GM18861 (cell line): ENCODE results near the gene TAOK1.

Experiments used
- ATAC-seq: cut with Tn5 transposase; IDR thresholded peaks from one replicate; pipeline ENCODE4 v1.9.1; 2021; ENCODE audit not compliant: unreplicated experiment

Gene TAOK1

DNA sequence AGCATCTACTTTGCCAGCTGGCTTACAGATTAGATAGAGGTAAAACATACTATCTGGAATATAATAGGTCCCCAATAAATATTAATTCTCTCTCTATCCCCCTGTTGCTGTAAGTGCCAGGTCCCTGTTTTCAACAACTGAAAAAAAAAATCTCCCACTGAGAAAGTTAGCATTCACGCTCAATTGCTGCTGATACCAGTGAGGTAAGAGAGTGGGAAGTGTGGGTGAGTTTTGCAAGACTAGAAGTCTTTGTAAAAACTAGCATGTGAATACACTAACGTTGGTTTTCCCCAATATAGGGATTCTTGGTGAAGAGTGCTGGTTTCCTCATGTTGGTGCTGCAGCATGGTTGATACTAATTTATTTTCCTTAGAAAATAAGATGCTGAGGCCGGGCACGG is 11.7 kb upstream of the TAOK1 start:
- ATAC-seq: no peak

DNA sequence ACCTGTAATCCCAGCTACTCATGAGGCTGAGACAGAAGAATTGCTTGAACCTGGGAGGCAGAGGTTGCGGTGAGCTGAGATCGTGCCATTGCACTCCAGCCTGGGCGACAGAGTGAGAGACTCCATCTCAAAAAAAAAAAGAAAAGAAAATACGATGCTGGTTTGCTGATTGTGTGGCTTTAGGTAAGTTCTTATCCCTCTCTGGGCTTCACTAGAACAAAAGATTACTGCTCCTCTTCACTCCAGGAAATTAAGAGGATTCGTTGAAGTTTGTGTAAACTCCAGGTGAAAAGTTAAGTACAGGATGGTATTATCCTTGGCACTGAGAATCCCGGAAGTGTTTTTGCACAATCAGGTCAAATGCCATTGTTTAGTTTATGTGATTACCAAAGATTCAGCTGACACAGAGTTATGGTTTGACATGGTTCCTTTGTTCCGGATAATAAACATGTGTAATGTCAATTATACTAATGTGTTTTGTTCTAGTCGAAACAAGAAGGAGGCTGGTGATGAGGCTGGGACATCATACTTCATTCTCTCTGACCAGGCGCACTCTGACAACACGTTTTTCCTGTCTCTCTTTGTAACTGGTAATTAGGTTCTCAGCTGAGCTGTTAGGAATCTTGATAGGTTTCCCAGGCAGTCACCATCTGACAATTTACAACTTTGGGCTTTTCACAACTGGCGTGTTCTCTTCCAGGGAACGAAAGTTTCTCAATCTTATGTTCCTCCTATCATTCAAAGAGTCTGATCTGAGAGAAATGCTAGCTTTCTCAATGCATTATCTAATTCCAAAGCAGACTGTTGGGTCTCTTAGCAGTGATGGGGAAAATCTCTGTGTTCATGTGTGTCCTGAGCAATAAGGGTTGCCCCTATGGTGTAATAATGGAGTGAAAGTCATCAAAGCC is 10.8 kb upstream of the TAOK1 start:
- ATAC-seq: no peak

DNA sequence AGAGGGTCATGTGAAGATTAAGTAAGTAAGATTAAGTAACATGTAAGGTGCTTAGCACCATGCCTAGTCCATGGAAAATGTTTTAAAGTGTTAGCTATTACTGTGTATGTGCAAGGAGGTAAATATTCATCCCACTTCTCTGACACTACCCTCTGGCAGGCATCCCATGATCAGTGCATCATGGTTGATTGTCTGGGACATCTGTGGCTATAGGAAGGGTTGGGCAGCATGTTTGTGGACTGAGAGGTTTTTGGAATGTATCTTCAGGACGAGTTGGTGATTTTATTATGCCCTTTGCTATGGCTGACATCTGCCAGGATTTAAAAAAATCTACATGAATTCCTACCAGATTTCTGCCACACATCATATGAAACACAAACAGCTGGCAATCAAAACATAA is 6.5 kb upstream of the TAOK1 start:
- ATAC-seq: no peak

DNA sequence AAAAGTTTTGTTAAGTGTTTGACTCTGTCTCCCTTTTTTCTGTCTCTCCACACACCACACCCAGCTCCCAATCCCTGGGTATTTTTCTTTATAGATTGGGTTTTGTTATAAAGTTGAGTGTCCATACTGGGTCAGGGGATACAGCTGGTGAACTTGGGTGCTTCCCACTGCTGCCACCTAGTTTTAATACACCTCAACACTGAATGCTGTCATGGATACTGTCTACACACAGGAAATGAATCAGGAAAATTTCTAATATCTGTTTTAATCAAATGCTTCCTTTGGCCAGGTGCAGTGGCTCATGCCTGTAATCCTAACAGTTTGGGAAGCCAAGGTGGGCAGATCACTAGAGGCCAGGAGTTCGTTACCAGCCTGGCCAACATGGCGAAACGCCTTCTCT is 5.3 kb upstream of the TAOK1 start:
- no peak for ATAC-seq

DNA sequence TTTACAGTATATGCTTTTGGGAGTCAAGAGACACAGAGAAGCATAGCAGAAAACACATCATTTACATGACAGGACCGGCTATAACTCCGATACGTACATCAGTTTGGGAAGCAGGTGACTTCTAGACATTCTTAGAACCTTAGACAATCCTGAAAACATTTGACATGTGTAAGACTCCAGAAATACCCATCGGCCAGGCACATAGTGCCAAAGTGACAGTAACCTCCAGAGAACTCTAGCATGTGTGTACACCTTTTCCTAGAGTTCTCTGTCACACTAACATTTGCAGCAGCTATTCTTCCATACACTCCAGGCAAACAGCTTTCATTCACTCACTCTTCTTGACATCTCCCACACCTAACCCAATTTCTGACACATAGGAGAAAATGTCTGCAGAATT is 3.4 kb upstream of the TAOK1 start:
- no peak for ATAC-seq

DNA sequence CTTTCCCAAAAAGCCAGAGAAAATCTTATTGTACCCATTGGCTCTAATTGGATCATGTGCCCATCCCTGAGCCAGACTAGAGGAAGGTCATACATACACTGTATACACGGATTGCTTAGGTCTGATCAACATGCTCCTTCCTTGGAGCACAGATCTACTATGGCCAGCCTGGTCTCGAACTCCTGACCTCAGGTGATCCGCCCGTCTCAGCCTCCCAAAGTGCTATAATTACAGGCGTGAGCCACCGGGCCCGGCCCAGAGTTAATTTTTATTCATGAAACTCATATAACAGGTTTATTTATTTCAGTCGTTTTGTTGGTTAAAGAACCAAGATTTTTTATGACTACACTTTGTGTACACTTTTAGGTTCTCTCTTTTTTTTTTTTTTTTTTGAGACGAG is 1.2 kb upstream of the TAOK1 start:
- ATAC-seq: no peak

DNA sequence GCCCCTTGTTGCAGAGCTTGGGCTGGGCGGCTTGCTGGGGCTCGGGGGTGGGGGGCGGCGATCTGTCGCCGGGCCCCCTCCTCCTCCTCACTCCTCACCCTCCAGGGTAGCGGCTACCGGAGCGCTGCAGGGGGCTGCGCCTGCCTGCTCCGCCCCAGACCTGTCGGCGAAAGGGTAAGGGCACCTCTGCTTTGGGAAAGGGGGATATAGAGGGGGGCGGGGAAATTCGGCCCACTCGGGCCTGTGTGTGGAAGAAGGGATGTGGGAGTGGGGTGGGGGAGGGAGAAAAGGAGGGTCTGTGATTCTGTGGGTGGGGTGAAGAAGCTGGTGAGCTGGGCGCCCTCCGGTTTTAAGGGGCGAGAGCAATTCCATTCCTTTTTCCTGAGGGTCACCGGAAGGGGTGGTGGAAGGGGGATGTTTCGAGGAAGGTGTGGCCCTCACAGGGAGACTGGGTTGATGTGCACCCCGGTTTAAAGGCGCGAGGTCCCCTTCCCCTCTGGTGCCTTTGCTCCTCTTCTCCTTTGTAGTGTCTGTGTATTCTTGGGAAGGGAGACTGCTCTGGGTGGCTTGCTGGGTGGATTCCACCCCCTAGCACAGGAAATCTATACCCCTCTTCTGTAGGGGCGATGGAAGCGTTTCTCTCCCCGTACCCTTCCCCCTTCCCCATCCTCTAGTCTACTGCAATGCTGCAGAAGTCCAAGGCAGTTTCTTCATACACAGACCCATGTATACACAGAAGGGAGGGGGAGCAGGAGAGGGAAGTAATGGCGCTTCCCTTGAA is 878 bp downstream of the TAOK1 start:
- no peak for ATAC-seq

DNA sequence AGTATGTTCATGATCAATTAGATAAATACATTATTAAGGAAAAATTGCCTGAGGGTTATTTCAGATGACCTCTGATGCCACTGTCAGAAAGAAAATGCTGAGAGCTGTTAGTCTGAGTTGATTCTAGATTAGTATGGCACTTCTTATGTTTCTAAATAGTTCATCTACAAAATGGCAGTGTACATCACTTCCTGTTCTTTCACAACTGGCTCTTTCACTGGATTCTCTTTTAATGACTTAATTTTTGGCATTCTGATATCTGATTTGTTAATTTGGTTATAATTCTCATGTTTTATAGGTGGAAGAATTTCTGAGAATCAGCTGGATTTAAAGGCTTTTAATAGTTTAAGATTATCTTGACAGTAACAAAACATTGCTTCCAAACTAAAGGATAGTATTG is 3.3 kb downstream of the TAOK1 start:
- no peak for ATAC-seq

DNA sequence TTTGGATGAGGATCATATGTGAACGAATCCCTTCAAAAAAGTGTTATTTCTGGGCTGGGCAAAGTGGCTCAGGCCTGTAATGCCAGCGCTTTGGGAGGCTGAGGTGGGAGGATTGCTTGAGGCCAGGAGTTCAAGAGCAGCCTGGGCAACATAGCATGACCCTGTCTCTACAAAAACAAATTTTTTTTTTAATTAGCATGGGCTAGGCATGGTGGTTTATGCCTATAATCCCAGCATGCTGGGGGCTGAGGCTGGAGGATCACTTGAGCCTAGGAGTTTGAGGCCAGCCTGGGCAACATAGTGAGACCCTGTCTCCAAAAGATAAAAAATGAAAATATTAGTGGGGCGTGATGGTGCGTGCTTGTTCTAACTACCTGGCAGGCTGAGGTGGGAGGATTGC is 4.6 kb downstream of the TAOK1 start:
- no peak for ATAC-seq

DNA sequence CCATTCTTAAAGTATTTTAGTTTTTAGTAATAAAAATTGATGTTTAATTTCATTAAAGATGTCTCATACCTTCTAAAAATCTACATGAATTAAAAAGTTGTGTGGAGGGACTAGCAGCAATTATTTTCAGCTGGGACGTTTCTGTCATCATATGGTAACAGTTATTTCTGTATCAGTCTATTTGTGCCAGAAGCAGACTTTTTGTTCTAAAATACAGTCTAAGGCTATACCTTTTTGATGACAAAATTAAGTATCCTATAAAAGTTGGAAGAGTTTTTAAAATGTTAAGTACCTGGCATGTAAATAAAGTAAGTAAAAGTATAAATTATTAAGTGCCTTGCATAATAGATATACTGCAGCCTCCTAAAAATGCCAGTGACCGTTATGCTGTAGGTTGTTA is 5.9 kb downstream of the TAOK1 start:
- no peak for ATAC-seq

DNA sequence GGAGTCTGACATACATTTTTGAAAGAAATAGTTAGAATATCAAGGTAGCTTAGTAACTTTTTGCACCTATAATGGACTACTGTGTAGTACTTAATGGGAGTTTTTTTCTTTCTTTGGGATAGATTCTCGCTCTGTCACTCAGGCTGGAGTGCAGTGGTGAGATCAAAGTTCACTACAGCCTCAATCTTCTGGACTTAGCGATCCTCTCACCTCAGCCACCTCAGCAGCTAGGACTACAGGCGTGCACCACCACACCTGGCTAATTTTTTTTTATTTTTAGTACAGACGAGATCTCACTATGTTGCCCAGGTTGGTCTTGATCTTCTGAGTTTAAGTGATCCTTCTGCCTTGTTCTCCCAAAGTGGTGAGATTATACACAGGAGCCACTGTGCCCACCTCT is 9.5 kb downstream of the TAOK1 start:
- ATAC-seq: no peak

DNA sequence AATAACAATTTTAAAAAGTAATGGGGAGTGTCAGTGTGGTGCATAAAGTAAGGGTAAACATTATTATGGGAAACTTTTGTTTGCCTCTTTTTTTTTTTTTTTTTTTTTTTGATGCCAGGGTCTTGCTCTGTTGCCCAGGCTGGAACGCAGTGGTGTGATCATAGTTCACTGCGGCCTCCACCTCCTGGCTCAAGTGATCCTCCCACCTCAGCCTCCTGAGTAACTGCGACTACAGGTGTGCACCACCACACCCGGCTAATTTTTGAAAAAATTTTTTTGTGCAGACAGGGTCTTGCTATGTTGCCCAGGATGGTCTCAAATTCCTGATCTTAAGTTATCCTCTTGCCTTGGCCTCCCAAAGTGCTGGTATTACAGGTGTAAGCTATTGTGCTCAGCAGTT is 10.7 kb downstream of the TAOK1 start:
- no peak for ATAC-seq

DNA sequence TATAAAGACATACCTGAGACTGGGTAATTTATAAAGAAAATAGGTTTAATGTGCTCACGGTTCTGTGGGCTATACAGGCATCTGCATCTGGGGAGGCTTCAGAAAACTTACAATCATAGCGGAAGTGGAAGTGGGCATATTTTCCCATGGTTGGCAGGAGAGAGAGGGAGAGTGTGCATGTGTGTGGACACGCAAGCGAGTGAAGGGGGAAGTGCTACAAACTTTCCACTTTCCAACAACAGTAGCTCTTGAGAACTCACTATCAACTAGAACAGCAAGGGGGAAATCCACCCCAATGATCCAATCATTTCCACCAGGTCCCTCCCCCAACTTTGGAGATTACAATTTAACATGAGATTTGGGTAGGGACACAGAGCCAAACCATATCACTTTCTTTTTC is 11.1 kb downstream of the TAOK1 start:
- no peak for ATAC-seq

DNA sequence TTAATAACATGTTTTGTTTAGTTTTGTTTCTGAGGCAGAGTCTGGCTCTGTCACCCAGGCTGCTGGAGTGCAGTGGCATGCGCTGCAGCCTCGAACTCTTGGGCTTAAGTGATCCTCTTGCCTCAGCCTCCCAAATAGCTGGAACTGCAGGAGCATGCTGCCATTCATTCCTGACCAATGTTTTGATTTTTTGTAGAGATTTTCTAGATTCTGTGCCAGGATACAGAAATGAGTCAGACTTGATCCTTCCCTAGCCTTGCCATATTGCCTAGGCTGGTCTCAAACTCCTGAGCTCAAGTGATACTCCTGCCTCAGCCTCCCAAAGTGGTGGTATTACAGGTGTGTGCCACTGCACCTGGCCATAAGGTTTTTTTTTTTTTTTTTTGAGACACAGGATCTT is 17.7 kb downstream of the TAOK1 start:
- no peak for ATAC-seq

DNA sequence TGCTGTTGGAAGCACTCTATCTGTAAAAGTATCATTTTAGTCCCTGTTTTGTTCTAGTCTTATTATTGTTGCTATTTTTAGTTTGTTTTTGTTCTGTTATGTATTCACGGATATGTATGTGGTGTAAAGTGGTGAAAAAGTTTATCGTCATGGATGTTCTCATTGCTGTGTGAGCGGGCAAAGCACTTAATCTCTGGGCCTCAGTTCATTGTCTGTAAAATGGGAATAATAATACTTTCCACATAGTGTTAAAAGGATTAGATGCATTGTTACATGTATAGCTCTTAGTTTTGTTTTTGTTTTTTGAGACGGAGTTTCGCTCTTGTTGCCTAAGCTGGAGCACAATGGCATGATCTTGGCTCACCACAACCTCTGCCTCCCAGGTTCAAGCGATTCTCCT is 19.8 kb downstream of the TAOK1 start:
- no peak for ATAC-seq

DNA sequence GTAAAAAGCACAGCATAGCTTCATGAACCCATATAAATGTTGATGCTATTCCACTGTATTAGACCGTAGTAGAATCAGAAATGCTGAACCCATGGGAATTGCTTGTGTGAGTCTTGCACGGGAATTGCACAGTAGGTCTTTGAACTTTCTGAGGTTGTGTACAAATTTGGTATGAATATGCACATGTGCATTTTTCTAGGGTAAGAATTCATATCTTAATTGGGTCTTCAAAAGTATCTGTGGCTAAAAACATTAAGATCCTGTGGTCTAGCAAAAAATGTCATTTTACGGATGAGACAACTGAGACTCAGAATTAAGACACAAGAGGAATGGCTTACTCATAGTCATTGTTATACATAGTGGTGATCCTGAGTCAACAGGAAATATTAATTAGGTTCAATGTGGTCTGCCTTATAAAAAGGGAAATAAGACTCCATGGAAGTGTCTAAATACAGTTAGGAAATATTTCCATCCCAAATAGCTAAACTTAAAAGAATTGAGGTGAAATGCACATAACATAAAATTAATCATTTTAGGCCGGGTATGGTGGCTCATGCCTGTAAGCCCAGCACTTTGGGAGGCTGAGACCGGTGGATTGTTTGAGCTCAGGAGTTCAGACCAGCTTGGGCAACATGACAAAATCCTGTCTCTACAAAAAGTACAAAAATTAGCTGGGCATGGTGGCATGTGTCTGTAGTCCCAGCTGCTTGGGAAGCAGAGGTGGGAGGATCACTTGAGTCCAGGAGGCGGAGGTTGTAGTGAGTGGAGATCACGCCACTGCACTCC is 22.8 kb downstream of the TAOK1 start:
- no peak for ATAC-seq

DNA sequence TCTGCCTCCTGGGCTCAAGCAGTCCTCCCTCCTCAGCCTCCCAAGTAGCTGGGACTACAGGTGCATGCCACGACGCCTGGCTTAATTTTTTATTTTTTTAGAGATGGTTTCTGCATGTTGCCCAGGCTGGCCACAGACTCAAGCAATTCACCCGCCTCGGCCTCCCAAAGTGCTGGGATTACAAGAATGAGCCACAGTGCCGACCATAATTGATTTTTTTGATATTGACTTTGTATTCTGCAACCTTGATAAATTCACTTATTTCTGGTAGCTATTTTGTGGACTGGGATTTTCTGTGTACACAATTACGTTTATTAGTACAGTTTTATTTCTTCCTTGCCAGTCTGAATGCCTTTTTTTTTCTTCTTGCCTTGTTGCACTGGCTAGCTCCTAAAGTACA is 30.0 kb downstream of the TAOK1 start:
- no peak for ATAC-seq

DNA sequence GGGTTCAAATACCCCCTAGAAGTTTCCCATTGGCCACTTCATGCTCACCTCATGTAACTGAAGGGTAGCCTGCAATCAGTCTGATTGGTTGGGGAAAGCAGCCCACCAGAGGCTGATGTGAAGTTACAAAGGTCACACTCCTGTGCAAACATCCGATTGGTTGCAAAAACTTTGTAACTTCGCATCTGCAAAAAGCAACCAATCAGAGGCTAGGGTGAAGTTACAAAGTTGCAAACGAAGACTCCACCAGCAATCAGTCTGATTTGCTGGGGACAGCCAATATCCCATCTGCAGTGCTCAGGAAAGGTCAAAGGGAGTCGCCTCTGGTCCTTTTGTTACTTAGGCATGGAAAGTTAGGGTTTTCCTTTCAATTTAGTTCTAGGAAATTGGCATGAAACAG is 40.1 kb downstream of the TAOK1 start:
- no peak for ATAC-seq

DNA sequence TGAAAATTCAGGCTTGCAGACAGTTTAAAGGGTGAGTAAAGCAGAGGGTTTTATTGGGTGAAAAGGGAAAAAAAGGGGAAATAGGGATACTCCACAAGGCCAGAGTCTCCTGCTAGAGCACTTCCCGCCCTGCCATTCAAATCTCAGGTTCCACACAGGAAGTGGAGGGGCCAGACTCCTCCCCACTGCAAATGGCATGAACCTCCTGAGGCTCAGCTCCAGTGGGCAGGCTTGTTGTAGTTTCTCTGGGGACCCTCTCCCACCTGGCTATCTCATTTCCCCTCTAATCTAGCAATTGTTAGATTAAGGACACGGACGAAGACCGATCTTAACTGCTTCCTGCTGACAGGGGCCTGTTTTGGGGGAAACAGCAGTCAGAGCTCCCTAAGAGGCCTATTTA is 43.4 kb downstream of the TAOK1 start:
- ATAC-seq: no peak

DNA sequence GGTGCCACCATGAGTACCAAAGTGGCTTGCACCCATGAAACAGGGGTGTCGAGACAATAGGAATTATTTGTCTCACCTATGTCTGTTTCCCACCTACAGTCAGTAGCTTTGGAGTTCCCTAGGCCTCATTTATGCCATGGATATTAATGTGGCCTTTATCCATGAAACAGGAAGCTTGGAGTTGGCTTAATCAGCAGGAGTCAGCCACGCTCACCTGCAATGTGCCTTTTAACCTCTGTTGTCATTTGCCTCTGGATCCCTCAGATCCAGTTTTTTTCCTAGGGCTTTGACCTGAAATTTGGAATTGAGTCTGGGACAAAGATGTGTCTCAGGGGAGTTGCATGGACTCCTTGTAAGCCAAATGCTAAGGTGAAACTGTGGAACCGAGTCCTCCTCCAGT is 44.4 kb downstream of the TAOK1 start:
- no peak for ATAC-seq

DNA sequence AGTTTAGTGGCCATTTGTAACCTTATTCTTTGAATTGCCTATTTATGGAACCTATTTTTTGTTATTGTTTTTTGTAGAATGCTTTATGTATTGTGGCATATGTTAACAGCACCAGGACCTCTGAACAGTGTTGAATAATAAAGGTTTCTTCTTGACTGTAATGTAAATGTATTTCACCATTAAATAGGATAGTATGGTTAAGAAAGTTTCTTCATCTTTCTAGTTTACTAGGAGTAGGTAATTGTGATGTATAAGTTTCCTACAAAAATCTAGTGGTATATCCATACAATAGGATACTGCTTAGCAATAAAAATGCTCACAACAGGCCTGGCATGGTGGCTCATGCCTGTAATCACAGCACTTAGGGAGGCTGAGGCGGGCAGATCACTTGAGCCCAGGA is 52.3 kb downstream of the TAOK1 start:
- no peak for ATAC-seq
